ENCODE results near the gene MALRD1. TPM values are rescaled to one million over a fixed set of nuclear protein-coding genes. Genes with fewer than 3 reads are reported as not detected.

Gene MALRD1
- total and polyA plus RNA-seq, 4 donors: 0.17 to 17.9 (median 4.1) TPM

GRCh38 chr10:19772972-19773371 is 724.4 kb downstream of the MALRD1 start:
- DNase-seq: peak in 2 of 3 donors; percentile 23 to 58
- Histone ChIP-seq H3K27ac (ENCODE audit: low read depth in 1 of 2, low read length in 1 of 2) (no peak overlapping the region), H3K27me3 (ENCODE audit: control insufficient read depth in 3 of 3, insufficient read depth in 3 of 3, low read length in 2 of 3) (no peaks in the 10 kb centered on the region), H3K9me3 (ENCODE audit: control insufficient read depth in 4 of 4, insufficient read depth in 3 of 4, low read length in 3 of 4) (no peaks in the 10 kb centered on the region), H3K9ac (ENCODE audit: insufficient read depth in 1 of 2, low read length in 2 of 2) (no peak overlapping the region), H3K4me1 (ENCODE audit: control insufficient read depth in 5 of 5, insufficient read depth in 5 of 5, low read length in 5 of 5) (peaks cover 0 to 8% (median 2%) of the 10 kb centered on the region in 5 donors), H3K4me3 (no peak overlapping the region), H3K36me3 (ENCODE audit: control insufficient read depth in 4 of 4, insufficient read depth in 4 of 4, low read length in 4 of 4) (no peaks in the 10 kb centered on the region)
- no peak for TF ChIP-seq CTCF (IDR thresholded peaks at IDR 0.05; ENCODE audit: control extremely low read depth, extremely low read depth)
- 33 to 43% methylated on average over 2 of the region's 2 CpGs for WGBS, 2 donors
- no peak for ATAC-seq (ENCODE audit: insufficient read depth, low FRiP score)

GRCh38 chr10:19775296-19775695 is 726.7 kb downstream of the MALRD1 start:
- ATAC-seq (ENCODE audit: insufficient read depth, low FRiP score) (peak; percentile 34), DNase-seq (no peak)
- no peak overlapping the region for H3K9ac ChIP-seq (ENCODE audit: insufficient read depth in 1 of 2, low read length in 2 of 2)
- H3K4me3 ChIP-seq: no peak overlapping the region
- H3K27me3 ChIP-seq (ENCODE audit: control insufficient read depth in 3 of 3, insufficient read depth in 3 of 3, low read length in 2 of 3): no peaks in the 10 kb centered on the region
- peaks cover 0 to 8% (median 2%) of the 10 kb centered on the region in 5 donors for H3K4me1 ChIP-seq (ENCODE audit: control insufficient read depth in 5 of 5, insufficient read depth in 5 of 5, low read length in 5 of 5)
- no peaks in the 10 kb centered on the region for H3K36me3 ChIP-seq (ENCODE audit: control insufficient read depth in 4 of 4, insufficient read depth in 4 of 4, low read length in 4 of 4)
- no peak for TF ChIP-seq CTCF (IDR thresholded peaks at IDR 0.05; ENCODE audit: control extremely low read depth, extremely low read depth)
- no peak overlapping the region for H3K27ac ChIP-seq (ENCODE audit: low read depth in 1 of 2, low read length in 1 of 2)
- WGBS, 2 donors: 39 to 64% methylated on average over 2 of the region's 2 CpGs
- no peaks in the 10 kb centered on the region for H3K9me3 ChIP-seq (ENCODE audit: control insufficient read depth in 4 of 4, insufficient read depth in 3 of 4, low read length in 3 of 4)

- H3K9ac ChIP-seq (ENCODE audit: insufficient read depth in 1 of 2, low read length in 2 of 2): no peak overlapping the region
- DNase-seq: peak in 2 of 3 donors; percentile 48 to 60
- no peaks in the 10 kb centered on the region for H3K9me3 ChIP-seq (ENCODE audit: control insufficient read depth in 4 of 4, insufficient read depth in 3 of 4, low read length in 3 of 4)
- no peak for TF ChIP-seq CTCF (IDR thresholded peaks at IDR 0.05; ENCODE audit: control extremely low read depth, extremely low read depth)
- peaks cover 0 to 8% (median 2%) of the 10 kb centered on the region in 5 donors for H3K4me1 ChIP-seq (ENCODE audit: control insufficient read depth in 5 of 5, insufficient read depth in 5 of 5, low read length in 5 of 5)
- WGBS, 2 donors: 39 to 44% methylated on average over 2 of the region's 2 CpGs
- ATAC-seq (ENCODE audit: insufficient read depth, low FRiP score): no peak
- no peaks in the 10 kb centered on the region for H3K27me3 ChIP-seq (ENCODE audit: control insufficient read depth in 3 of 3, insufficient read depth in 3 of 3, low read length in 2 of 3)
- H3K4me3 ChIP-seq: no peak overlapping the region
- no peaks in the 10 kb centered on the region for H3K36me3 ChIP-seq (ENCODE audit: control insufficient read depth in 4 of 4, insufficient read depth in 4 of 4, low read length in 4 of 4)
- no peak overlapping the region for H3K27ac ChIP-seq (ENCODE audit: low read depth in 1 of 2, low read length in 1 of 2)
These were observed 729.2 kb downstream of the MALRD1 start for GRCh38 chr10:19777806-19778205.

GRCh38 chr10:19778996-19779395 is 730.4 kb downstream of the MALRD1 start:
- Histone ChIP-seq H3K9me3 (ENCODE audit: control insufficient read depth in 4 of 4, insufficient read depth in 3 of 4, low read length in 3 of 4) (no peaks in the 10 kb centered on the region), H3K36me3 (ENCODE audit: control insufficient read depth in 4 of 4, insufficient read depth in 4 of 4, low read length in 4 of 4) (no peaks in the 10 kb centered on the region), H3K27ac (ENCODE audit: low read depth in 1 of 2, low read length in 1 of 2) (no peak overlapping the region), H3K4me1 (ENCODE audit: control insufficient read depth in 5 of 5, insufficient read depth in 5 of 5, low read length in 5 of 5) (peaks cover 0 to 8% (median 2%) of the 10 kb centered on the region in 5 donors), H3K9ac (ENCODE audit: insufficient read depth in 1 of 2, low read length in 2 of 2) (no peak overlapping the region), H3K4me3 (no peak overlapping the region), H3K27me3 (ENCODE audit: control insufficient read depth in 3 of 3, insufficient read depth in 3 of 3, low read length in 2 of 3) (no peaks in the 10 kb centered on the region)
- no peak for ATAC-seq (ENCODE audit: insufficient read depth, low FRiP score)
- 80 to 90% methylated on average over 2 of the region's 2 CpGs for WGBS, 2 donors
- no peak for DNase-seq
- no peak for TF ChIP-seq CTCF (IDR thresholded peaks at IDR 0.05; ENCODE audit: control extremely low read depth, extremely low read depth)
